SK-N-SH treated with all-trans-retinoic acid at 6 μM for 48 hours (cell line): ENCODE data around the gene RHEX.

Experiments
- CSDC2 ChIP-seq: fragments of 250-450 bp; sonication (Bioruptor Pico); IDR thresholded peaks from 2 replicates; pipeline ENCODE4 v1.5.0; 2020; ENCODE audit warnings: mild to moderate bottlenecking, moderate library complexity
- ESRRG ChIP-seq: fragments of 250-450 bp; sonication (Bioruptor Pico); IDR thresholded peaks from 2 replicates; pipeline ENCODE4 v1.6.1; 2021; ENCODE audit warnings: mild to moderate bottlenecking
- POU6F1 ChIP-seq: fragments of 250-450 bp; sonication (Bioruptor Pico); IDR thresholded peaks from 2 replicates; pipeline ENCODE4 v1.8.0; 2021; ENCODE audit warnings: low read depth, mild to moderate bottlenecking, moderate library complexity, borderline replicate concordance
- SNAI2 ChIP-seq: fragments of 250-450 bp; sonication (Bioruptor Pico); IDR thresholded peaks from 2 replicates; pipeline ENCODE4 v1.5.0; 2020; ENCODE audit warnings: mild to moderate bottlenecking, moderate library complexity
- TOX ChIP-seq: fragments of 250-450 bp; sonication (Bioruptor Pico); IDR thresholded peaks from 2 replicates; pipeline ENCODE4 v1.8.0; 2021; ENCODE audit warnings: mild to moderate bottlenecking, moderate library complexity, borderline replicate concordance
- ZC3H10 ChIP-seq: fragments of 250-450 bp; sonication (Bioruptor Pico); IDR thresholded peaks from 2 replicates; pipeline ENCODE4 v1.5.1; 2021; ENCODE audit warnings: mild to moderate bottlenecking, moderate library complexity
- ZFP30 ChIP-seq: fragments of 450-650 bp; formaldehyde crosslinking; IDR thresholded peaks from 2 replicates; pipeline ENCODE4 v1.5.0; 2022; ENCODE audit warnings: mild to moderate bottlenecking, moderate library complexity
- ZNF8 ChIP-seq: fragments of 450-650 bp; formaldehyde crosslinking; IDR thresholded peaks from 2 replicates; pipeline ENCODE4 v1.5.0; 2020; ENCODE audit warnings: mild to moderate bottlenecking, moderate library complexity
- TF ChIP-seq, protein P1 (sequence below): fragments of 250-450 bp; sonication (Bioruptor Pico); IDR thresholded peaks from 2 replicates; pipeline ENCODE4 v1.8.0; 2020; ENCODE audit warnings: mild to moderate bottlenecking, moderate library complexity, borderline replicate concordance
- TF ChIP-seq, protein P2 (sequence below): fragments of 250-450 bp; sonication (Bioruptor Pico); IDR thresholded peaks from 2 replicates; pipeline ENCODE4 v1.5.1; 2020; ENCODE audit warnings: low read depth, mild to moderate bottlenecking, moderate library complexity

DNA sequence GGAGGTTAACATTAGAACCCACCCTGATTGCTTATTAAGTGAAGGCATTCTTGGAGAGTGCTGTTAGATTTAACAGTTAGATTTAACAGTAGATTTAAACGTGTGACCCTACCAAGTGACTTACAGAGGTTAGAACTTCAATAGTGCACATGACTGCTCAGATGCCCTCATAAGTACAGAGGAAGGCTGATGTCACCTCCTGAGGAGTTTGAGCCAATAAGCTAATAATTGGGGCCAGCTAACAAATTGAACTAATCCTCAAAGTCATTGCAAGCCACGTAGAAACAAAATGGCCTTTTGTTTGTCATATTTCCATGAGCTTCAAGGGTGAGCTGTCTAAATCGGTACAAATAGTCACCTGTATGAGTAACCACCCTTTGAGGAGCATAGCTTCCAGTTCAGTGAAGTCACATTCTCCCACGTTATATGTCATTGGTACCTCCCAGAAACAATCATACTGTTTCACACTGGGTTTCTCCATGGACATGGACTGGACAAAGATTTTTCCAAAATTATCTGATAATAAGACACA lies 52.6 kb downstream of the RHEX start:
- TF ChIP-seq ZNF8 (CRISPR knock-in tag) (no peak), SNAI2 (CRISPR knock-in tag) (no peak), ZC3H10 (CRISPR knock-in tag) (no peak), ESRRG (CRISPR knock-in tag) (no peak), CSDC2 (CRISPR knock-in tag) (no peak), ZFP30 (CRISPR knock-in tag) (no peak), POU6F1 (no peak), TOX (CRISPR knock-in tag) (no peak)
- TF ChIP-seq, protein P1, sequence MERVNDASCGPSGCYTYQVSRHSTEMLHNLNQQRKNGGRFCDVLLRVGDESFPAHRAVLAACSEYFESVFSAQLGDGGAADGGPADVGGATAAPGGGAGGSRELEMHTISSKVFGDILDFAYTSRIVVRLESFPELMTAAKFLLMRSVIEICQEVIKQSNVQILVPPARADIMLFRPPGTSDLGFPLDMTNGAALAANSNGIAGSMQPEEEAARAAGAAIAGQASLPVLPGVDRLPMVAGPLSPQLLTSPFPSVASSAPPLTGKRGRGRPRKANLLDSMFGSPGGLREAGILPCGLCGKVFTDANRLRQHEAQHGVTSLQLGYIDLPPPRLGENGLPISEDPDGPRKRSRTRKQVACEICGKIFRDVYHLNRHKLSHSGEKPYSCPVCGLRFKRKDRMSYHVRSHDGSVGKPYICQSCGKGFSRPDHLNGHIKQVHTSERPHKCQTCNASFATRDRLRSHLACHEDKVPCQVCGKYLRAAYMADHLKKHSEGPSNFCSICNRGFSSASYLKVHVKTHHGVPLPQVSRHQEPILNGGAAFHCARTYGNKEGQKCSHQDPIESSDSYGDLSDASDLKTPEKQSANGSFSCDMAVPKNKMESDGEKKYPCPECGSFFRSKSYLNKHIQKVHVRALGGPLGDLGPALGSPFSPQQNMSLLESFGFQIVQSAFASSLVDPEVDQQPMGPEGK (CRISPR knock-in tag), result no peak
- TF ChIP-seq, protein P2, sequence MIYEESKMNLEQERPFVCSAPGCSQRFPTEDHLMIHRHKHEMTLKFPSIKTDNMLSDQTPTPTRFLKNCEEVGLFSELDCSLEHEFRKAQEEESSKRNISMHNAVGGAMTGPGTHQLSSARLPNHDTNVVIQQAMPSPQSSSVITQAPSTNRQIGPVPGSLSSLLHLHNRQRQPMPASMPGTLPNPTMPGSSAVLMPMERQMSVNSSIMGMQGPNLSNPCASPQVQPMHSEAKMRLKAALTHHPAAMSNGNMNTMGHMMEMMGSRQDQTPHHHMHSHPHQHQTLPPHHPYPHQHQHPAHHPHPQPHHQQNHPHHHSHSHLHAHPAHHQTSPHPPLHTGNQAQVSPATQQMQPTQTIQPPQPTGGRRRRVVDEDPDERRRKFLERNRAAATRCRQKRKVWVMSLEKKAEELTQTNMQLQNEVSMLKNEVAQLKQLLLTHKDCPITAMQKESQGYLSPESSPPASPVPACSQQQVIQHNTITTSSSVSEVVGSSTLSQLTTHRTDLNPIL (CRISPR knock-in tag), result no peak
